Gastroesophageal sphincter (tissue), 4 donors: Measurements from ENCODE around the gene CMTM7. TPM values are rescaled to one million over a fixed set of nuclear protein-coding genes. Genes with fewer than 3 reads are reported as not detected.
A peak's percentile ranks its signal among the peaks of the same experiment; 100 is the strongest.
"Not testable (repeated sequence)": the region's sequence is repeated elsewhere in the genome, so short reads cannot be mapped to it uniquely, and the experiment has no call there.

Source experiments
- ATAC-seq: fragments of 150-250 bp; one replicate; pipeline ENCODE4 v1.9.1; 2016; ENCODE audit warnings: mild to moderate bottlenecking, moderate library complexity
- H3K27ac ChIP-seq, 4 donors: fragments of 200-600 bp; sonication (generic) in 3 of 4; 1 replicate in 3 of 4; 2 replicates in 1 of 4; pipeline ENCODE4 v1.5.1; 2016 to 2019
- H3K27me3 ChIP-seq: fragments of 200-600 bp; sonication (generic); one replicate; pipeline ENCODE4 v1.5.1; 2019
- H3K36me3 ChIP-seq, 2 donors: fragments of 200-600 bp; sonication (generic); one replicate each; pipeline ENCODE4 v1.5.1; 2019; ENCODE audit warnings: control low read depth in 1 of 2
- H3K4me1 ChIP-seq, 3 donors: fragments of 200-600 bp; sonication (generic); 1 replicate in 2 of 3; 2 replicates in 1 of 3; pipeline ENCODE4 v1.5.1; 2016 to 2019; ENCODE audit warnings: control low read depth in 2 of 3
- H3K4me3 ChIP-seq, 2 donors: fragments of 200-600 bp; sonication (generic); one replicate each; pipeline ENCODE4 v1.5.1; 2019; ENCODE audit warnings: mild to moderate bottlenecking in 1 of 2, moderate library complexity in 1 of 2
- H3K9me3 ChIP-seq, 3 donors: fragments of 200-600 bp; sonication (generic); one replicate each; pipeline ENCODE4 v1.5.1; 2017 to 2019; ENCODE audit warnings: control low read depth in 2 of 3
- CTCF ChIP-seq, 4 experiments: fragments of 200-600 bp in 2 of 4; fragments of 450-650 bp in 2 of 4; sonication (generic) in 1 of 4; IDR thresholded peaks; one replicate each; pipeline ENCODE4 v1.5.1; 2017 to 2019; ENCODE audit warnings: antibody characterized with exemption in 4 of 4, mild to moderate bottlenecking in 2 of 4, moderate library complexity in 2 of 4
- EP300 ChIP-seq: sonication (generic); formaldehyde crosslinking; IDR thresholded peaks from one replicate; pipeline ENCODE4 v1.6.1; 2017; ENCODE audit warnings: antibody characterized with exemption, mild to moderate bottlenecking
- POLR2A ChIP-seq, 2 donors: fragments of 450-650 bp; IDR thresholded peaks; one replicate each; pipeline ENCODE4 v1.6.1; 2017; ENCODE audit warnings: antibody characterized with exemption in 2 of 2, mild to moderate bottlenecking in 2 of 2, moderate library complexity in 1 of 2
- POLR2AphosphoS5 ChIP-seq: sonication (generic); formaldehyde crosslinking; IDR thresholded peaks from one replicate; pipeline ENCODE4 v1.6.1; 2017; ENCODE audit warnings: antibody characterized with exemption
- WGBS, 2 donors: methylation state at CpG; one replicate each; pipeline ENCODE4 v1.1.5; 2018; ENCODE audit warnings: low coverage in 1 of 2; 5-methylcytosine and 5-hydroxymethylcytosine counted together
- total RNA-seq, 4 donors: library from RNA; depleted of rRNA; stranded (reverse); fragments of >200 nt; gene quantifications; one replicate each; pipeline ENCODE4 v1.1.0, GENCODE V29; 2016

The CMTM7 gene
- total RNA-seq, 4 donors from 2014 or later, result 2.9 to 7.0 (median 6.5) TPM

- peak overlapping the region; percentile 21 to 52 for H3K4me3 ChIP-seq
- TF ChIP-seq CTCF (IDR thresholded peaks at IDR 0.05) (peak; percentile 96 to 100 (median 98)), POLR2A (IDR thresholded peaks at IDR 0.05) (no peak), POLR2AphosphoS5 (no peak), EP300 (no peak)
- no peaks in the 10 kb centered on the region for H3K9me3 ChIP-seq
- no peaks in the 10 kb centered on the region for H3K27me3 ChIP-seq
- peaks cover 0 to 9% of the 10 kb centered on the region in 2 donors for H3K36me3 ChIP-seq
- peak overlapping the region in 2 of 4 donors; percentile 19 to 25 for H3K27ac ChIP-seq
- peaks cover 2 to 31% (median 12%) of the 10 kb centered on the region in 3 donors for H3K4me1 ChIP-seq
- 65 to 80% methylated on average over 1 to 12 of the region's 41 CpGs for WGBS, 2 donors
- peak; percentile 81 for ATAC-seq
Measured at GRCh38 chr3:32467333-32468070, 75.8 kb downstream of the CMTM7 start.

GRCh38 chr3:32469151-32469874 is 77.7 kb downstream of the CMTM7 start:
- H3K4me3 ChIP-seq, result no peak overlapping the region
- H3K4me1 ChIP-seq, result peaks cover 2 to 31% (median 12%) of the 10 kb centered on the region in 3 donors
- no peak for TF ChIP-seq CTCF (IDR thresholded peaks at IDR 0.05)
- no peak for TF ChIP-seq EP300
- no peak for TF ChIP-seq POLR2AphosphoS5
- TF ChIP-seq POLR2A (IDR thresholded peaks at IDR 0.05), result no peak
- no peaks in the 10 kb centered on the region for H3K27me3 ChIP-seq
- WGBS, 2 donors, result 79 to 85% methylated on average over 3 to 5 of the region's 7 CpGs
- no peak for ATAC-seq
- peaks cover 0 to 14% of the 10 kb centered on the region in 2 donors for H3K36me3 ChIP-seq
- no peak overlapping the region for H3K27ac ChIP-seq
- H3K9me3 ChIP-seq, result no peaks in the 10 kb centered on the region

GRCh38 chr3:32470362-32470761 is 78.7 kb downstream of the CMTM7 start:
- TF ChIP-seq CTCF (IDR thresholded peaks at IDR 0.05) (no peak), POLR2AphosphoS5 (no peak), EP300 (no peak), POLR2A (IDR thresholded peaks at IDR 0.05) (no peak)
- Histone ChIP-seq H3K4me1 (peaks cover 2 to 31% (median 12%) of the 10 kb centered on the region in 3 donors), H3K9me3 (no peaks in the 10 kb centered on the region), H3K27me3 (no peaks in the 10 kb centered on the region), H3K36me3 (peaks cover 0 to 14% of the 10 kb centered on the region in 2 donors), H3K27ac (peak overlapping the region in 1 of 4 donors; percentile 31), H3K4me3 (no peak overlapping the region)
- no peak for ATAC-seq
- WGBS, 2 donors, result 85 to 93% methylated on average over 3 to 5 of the region's 5 CpGs

GRCh38 chr3:32471246-32471645 is 79.6 kb downstream of the CMTM7 start:
- WGBS, 2 donors, result 83 to 87% methylated on average over 2 to 3 of the region's 3 CpGs
- peaks cover 2 to 31% (median 12%) of the 10 kb centered on the region in 3 donors for H3K4me1 ChIP-seq
- no peaks in the 10 kb centered on the region for H3K9me3 ChIP-seq
- no peak for ATAC-seq
- no peak overlapping the region for H3K4me3 ChIP-seq
- TF ChIP-seq POLR2A (IDR thresholded peaks at IDR 0.05) (no peak), CTCF (IDR thresholded peaks at IDR 0.05) (no peak), POLR2AphosphoS5 (no peak), EP300 (no peak)
- no peak overlapping the region for H3K27ac ChIP-seq
- peaks cover 0 to 14% of the 10 kb centered on the region in 2 donors for H3K36me3 ChIP-seq
- H3K27me3 ChIP-seq, result no peaks in the 10 kb centered on the region

GRCh38 chr3:32472151-32472550 is 80.5 kb downstream of the CMTM7 start:
- not testable (repeated sequence) for H3K9me3 ChIP-seq, ATAC-seq, H3K27ac ChIP-seq, H3K27me3 ChIP-seq, H3K4me3 ChIP-seq
- WGBS, 2 donors, result 93 to 95% methylated on average over 6 to 9 of the region's 12 CpGs
- Histone ChIP-seq H3K36me3 (peaks cover 0 to 14% of the 10 kb centered on the region in 2 donors), H3K4me1 (peaks cover 2 to 31% (median 12%) of the 10 kb centered on the region in 3 donors)
